OCI-LY1 (cell line): Measurements from ENCODE around the gene OR2M2.

Experiments
- H2AFZ ChIP-seq: fragments of 200-600 bp; sonication (generic), shearing (Covaris generic); 2 replicates; pipeline ENCODE4 v1.6.0; 2014; ENCODE audit warnings: antibody characterized with exemption, mild to moderate bottlenecking, low read length
- H3F3A ChIP-seq: fragments of 200-600 bp; sonication (generic), shearing (Covaris generic); 2 replicates; pipeline ENCODE4 v1.6.0; 2014; ENCODE audit warnings: mild to moderate bottlenecking, antibody characterized with exemption, low read length, moderate library complexity; ENCODE audit not compliant: insufficient read depth
- H3K27ac ChIP-seq: fragments of 200-600 bp; sonication (generic); 2 replicates; pipeline ENCODE4 v1.5.1; 2014; ENCODE audit warnings: low read length, mixed run types, mild to moderate bottlenecking, low read depth; ENCODE audit not compliant: poor library complexity, severe bottlenecking
- H3K27me3 ChIP-seq: fragments of 200-600 bp; sonication (generic); 2 replicates; pipeline ENCODE4 v1.6.0; 2014; ENCODE audit warnings: antibody characterized with exemption, mild to moderate bottlenecking, low read length, moderate library complexity; ENCODE audit not compliant: insufficient read depth
- H3K36me3 ChIP-seq: fragments of 200-600 bp; sonication (generic); 2 replicates; pipeline ENCODE4 v1.6.1; 2014; ENCODE audit warnings: mild to moderate bottlenecking, antibody characterized with exemption, low read length, moderate library complexity, mixed read lengths; ENCODE audit not compliant: insufficient read depth
- H3K4me1 ChIP-seq: fragments of 200-600 bp; sonication (generic); 2 replicates; pipeline ENCODE4 v1.5.1; 2014; ENCODE audit warnings: mild to moderate bottlenecking, low read length, moderate library complexity; ENCODE audit not compliant: insufficient read depth, severe bottlenecking
- H3K4me2 ChIP-seq: fragments of 200-600 bp; sonication (generic), shearing (Covaris generic); 2 replicates; pipeline ENCODE4 v1.6.1; 2014; ENCODE audit warnings: low read length
- H3K4me3 ChIP-seq: fragments of 200-600 bp; sonication (generic); 2 replicates; pipeline ENCODE4 v1.5.1; 2014; ENCODE audit warnings: low read length, low read depth, mild to moderate bottlenecking, mixed read lengths; ENCODE audit not compliant: poor library complexity, severe bottlenecking
- H3K79me2 ChIP-seq: fragments of 200-600 bp; shearing (Covaris generic); 2 replicates; pipeline ENCODE4 v1.6.1; 2016; ENCODE audit warnings: mixed run types, low read length, mixed read lengths; ENCODE audit not compliant: insufficient read depth
- H3K9ac ChIP-seq: fragments of 200-600 bp; sonication (generic), shearing (Covaris generic); 2 replicates; pipeline ENCODE4 v1.6.1; 2014; ENCODE audit warnings: mild to moderate bottlenecking, low read length, mixed read lengths
- H3K9me2 ChIP-seq: fragments of 200-600 bp; sonication (generic), shearing (Covaris generic); 2 replicates; pipeline ENCODE4 v1.6.1; 2014; ENCODE audit warnings: low read depth, mild to moderate bottlenecking, low read length, mixed read lengths
- H3K9me3 ChIP-seq: fragments of 200-600 bp; shearing (Covaris generic); 2 replicates; pipeline ENCODE4 v1.6.1; 2014; ENCODE audit warnings: low read length, mixed read lengths
- H4K20me1 ChIP-seq: fragments of 200-600 bp; sonication (generic), shearing (Covaris generic); 2 replicates; pipeline ENCODE4 v1.6.0; 2016; ENCODE audit warnings: mild to moderate bottlenecking, low read length; ENCODE audit not compliant: insufficient read depth
- CTCF ChIP-seq: fragments of 200-600 bp; sonication (generic), shearing (Covaris generic); IDR thresholded peaks from 2 replicates; pipeline ENCODE4 v1.5.1; 2017; ENCODE audit warnings: mild to moderate bottlenecking, antibody characterized with exemption, low read length, moderate library complexity, mixed read lengths
- EZH2 ChIP-seq: fragments of 200-600 bp; sonication (generic), shearing (Covaris generic); IDR thresholded peaks from 2 replicates; pipeline ENCODE4 v1.8.0; 2017; ENCODE audit warnings: borderline replicate concordance, mixed run types, mild to moderate bottlenecking, antibody characterized with exemption, low read length, moderate library complexity, mixed read lengths

The OR2M2 gene

GRCh38 chr1:248155927-248156326 lies 18.7 kb upstream of the OR2M2 start:
- Histone ChIP-seq H3K4me2 (no peak overlapping the region), H2AFZ (no peak overlapping the region), H3K36me3 (no peaks in the 10 kb centered on the region), H3K27me3 (no peaks in the 10 kb centered on the region), H4K20me1 (no peaks in the 10 kb centered on the region), H3K4me3 (no peak overlapping the region), H3K79me2 (no peaks in the 10 kb centered on the region), H3K9ac (no peak overlapping the region), H3K4me1 (no peaks in the 10 kb centered on the region), H3F3A (no peaks in the 10 kb centered on the region), H3K9me3 (no peaks in the 10 kb centered on the region), H3K27ac (no peak overlapping the region), H3K9me2 (no peaks in the 10 kb centered on the region; the same call in 1 of the 2 replicates)
- no peak for TF ChIP-seq CTCF
- TF ChIP-seq EZH2, result no peak

DNA sequence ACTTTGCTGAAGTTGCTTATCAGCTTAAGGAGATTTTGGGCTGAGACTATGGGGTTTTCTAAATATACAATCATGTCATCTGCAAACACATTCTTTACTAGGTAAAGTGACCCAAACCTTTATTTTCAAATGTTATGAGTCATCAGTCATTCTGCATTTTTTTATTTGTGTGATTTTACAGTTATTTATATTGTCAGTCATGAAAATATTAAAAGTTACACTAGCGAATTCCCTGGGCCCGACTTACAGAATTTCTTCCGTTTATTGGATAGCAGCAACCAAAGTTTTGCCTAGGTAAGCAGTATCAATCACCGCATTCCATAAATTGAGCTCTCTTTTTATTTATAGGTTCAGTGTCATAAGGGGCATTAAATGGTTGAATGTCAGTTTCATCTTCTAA lies 15.9 kb upstream of the OR2M2 start:
- H2AFZ ChIP-seq, result no peak overlapping the region
- no peaks in the 10 kb centered on the region for H4K20me1 ChIP-seq
- no peak overlapping the region for H3K4me3 ChIP-seq
- H3K9me2 ChIP-seq, result no peaks in the 10 kb centered on the region
- H3K27ac ChIP-seq, result no peak overlapping the region
- no peaks in the 10 kb centered on the region for H3K36me3 ChIP-seq
- H3K9me3 ChIP-seq, result no peaks in the 10 kb centered on the region
- no peaks in the 10 kb centered on the region for H3F3A ChIP-seq
- no peaks in the 10 kb centered on the region for H3K27me3 ChIP-seq
- TF ChIP-seq CTCF, result no peak
- no peak for TF ChIP-seq EZH2
- H3K9ac ChIP-seq, result no peak overlapping the region
- H3K4me1 ChIP-seq, result no peaks in the 10 kb centered on the region
- H3K4me2 ChIP-seq, result no peak overlapping the region
- no peaks in the 10 kb centered on the region for H3K79me2 ChIP-seq

DNA sequence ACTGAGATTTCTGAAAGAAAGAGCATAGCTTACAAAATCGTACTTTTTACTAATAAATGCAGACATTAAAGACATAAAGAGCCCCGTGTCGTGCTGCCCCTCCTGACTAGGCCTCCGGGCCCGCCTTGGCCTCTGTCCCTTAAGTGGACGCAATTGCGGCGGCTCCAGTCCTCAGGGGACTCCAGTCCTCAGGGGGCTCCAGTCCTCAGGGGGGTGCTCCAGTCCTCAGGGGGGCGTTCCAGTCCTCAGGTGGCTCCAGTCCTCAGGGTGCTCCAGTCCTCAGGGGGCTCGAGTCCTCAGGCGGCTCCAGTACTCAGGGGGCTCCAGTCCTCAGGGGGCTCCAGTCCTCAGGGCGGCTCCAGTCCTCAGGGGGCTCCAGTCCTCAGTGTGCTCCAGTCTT lies 10.6 kb upstream of the OR2M2 start:
- Histone ChIP-seq H3K9me3 (no peaks in the 10 kb centered on the region), H3K27ac (no peak overlapping the region), H3K4me3 (no peak overlapping the region), H3K9ac (no peak overlapping the region), H3F3A (no peaks in the 10 kb centered on the region), H3K79me2 (no peaks in the 10 kb centered on the region), H3K9me2 (no peaks in the 10 kb centered on the region), H4K20me1 (no peaks in the 10 kb centered on the region), H2AFZ (no peak overlapping the region), H3K4me1 (no peaks in the 10 kb centered on the region), H3K27me3 (no peaks in the 10 kb centered on the region), H3K4me2 (no peak overlapping the region), H3K36me3 (no peaks in the 10 kb centered on the region)
- TF ChIP-seq EZH2 (no peak), CTCF (no peak)
